NB4 (cell line): ENCODE results near the gene GORAB.

ENCODE experiments used
- DNase-seq: peaks from one replicate; pipeline ENCODE4 v3.0.0; 2010; ENCODE audit warnings: low read depth
- H3K4me3 ChIP-seq: one replicate; pipeline ENCODE4 v1.5.1; 2011; ENCODE audit warnings: mild to moderate bottlenecking, low read depth, low read length, moderate library complexity
- CTCF ChIP-seq: IDR thresholded peaks from one replicate; pipeline ENCODE4 v1.5.1; 2012; ENCODE audit warnings: low read depth, low read length
- MAX ChIP-seq: IDR thresholded peaks from 2 replicates; pipeline ENCODE4 v1.6.1; 2011; ENCODE audit warnings: low read depth, low read length
- MYC ChIP-seq: IDR thresholded peaks from 2 replicates; pipeline ENCODE4 v1.6.1; 2011; ENCODE audit warnings: low read depth, low read length
- POLR2A ChIP-seq: IDR thresholded peaks from 2 replicates; pipeline ENCODE4 v1.6.1; 2011; ENCODE audit warnings: mild to moderate bottlenecking; ENCODE audit not compliant: insufficient read length; ENCODE audit errors: extremely low read depth

GORAB gene

GRCh38 chr1:170533298-170533697, 1.3 kb downstream of the GORAB start:
- peak; percentile 46 for DNase-seq
- TF ChIP-seq MYC (no peak), MAX (no peak), CTCF (no peak), POLR2A (no peak)
- peak overlapping the region; percentile 90 for H3K4me3 ChIP-seq

- no peak overlapping the region for H3K4me3 ChIP-seq
- no peak for TF ChIP-seq POLR2A
- no peak for TF ChIP-seq CTCF
- no peak for TF ChIP-seq MYC
- TF ChIP-seq MAX: no peak
- DNase-seq: no peak
These were observed 2.7 kb downstream of the GORAB start for GRCh38 chr1:170534626-170535147.

GRCh38 chr1:170535418-170535817, 3.5 kb downstream of the GORAB start:
- DNase-seq: no peak
- TF ChIP-seq MYC (no peak), POLR2A (no peak), CTCF (no peak), MAX (no peak)
- no peak overlapping the region for H3K4me3 ChIP-seq

GRCh38 chr1:170536924-170537551, 5.1 kb downstream of the GORAB start:
- H3K4me3 ChIP-seq: no peak overlapping the region
- no peak for TF ChIP-seq MYC
- no peak for TF ChIP-seq POLR2A
- no peak for TF ChIP-seq CTCF
- no peak for TF ChIP-seq MAX
- DNase-seq: no peak

GRCh38 chr1:170537798-170538503, 6.0 kb downstream of the GORAB start:
- DNase-seq: no peak

More at GRCh38 chr1:170537798-170538503, 6.0 kb downstream of the GORAB start:
- TF ChIP-seq MYC: no peak
- TF ChIP-seq CTCF: no peak
- no peak for TF ChIP-seq MAX
- TF ChIP-seq POLR2A: no peak
- no peak overlapping the region for H3K4me3 ChIP-seq
